RCC 7860 (cell line): ENCODE results near the gene HBP1.
"Not testable (repeated sequence)": the region's sequence is repeated elsewhere in the genome, so short reads cannot be mapped to it uniquely, and the experiment has no call there.

ENCODE experiments used
- DNase-seq: peaks from one replicate; pipeline ENCODE4 v3.0.0-alpha.2; 2015; ENCODE audit warnings: low spot score
- FAIRE-seq: peaks from 2 replicates; lab custom pipeline; 2012; peaks lifted over from hg19 to GRCh38; lab: Jason Lieb, UNC

HBP1 gene

DNA sequence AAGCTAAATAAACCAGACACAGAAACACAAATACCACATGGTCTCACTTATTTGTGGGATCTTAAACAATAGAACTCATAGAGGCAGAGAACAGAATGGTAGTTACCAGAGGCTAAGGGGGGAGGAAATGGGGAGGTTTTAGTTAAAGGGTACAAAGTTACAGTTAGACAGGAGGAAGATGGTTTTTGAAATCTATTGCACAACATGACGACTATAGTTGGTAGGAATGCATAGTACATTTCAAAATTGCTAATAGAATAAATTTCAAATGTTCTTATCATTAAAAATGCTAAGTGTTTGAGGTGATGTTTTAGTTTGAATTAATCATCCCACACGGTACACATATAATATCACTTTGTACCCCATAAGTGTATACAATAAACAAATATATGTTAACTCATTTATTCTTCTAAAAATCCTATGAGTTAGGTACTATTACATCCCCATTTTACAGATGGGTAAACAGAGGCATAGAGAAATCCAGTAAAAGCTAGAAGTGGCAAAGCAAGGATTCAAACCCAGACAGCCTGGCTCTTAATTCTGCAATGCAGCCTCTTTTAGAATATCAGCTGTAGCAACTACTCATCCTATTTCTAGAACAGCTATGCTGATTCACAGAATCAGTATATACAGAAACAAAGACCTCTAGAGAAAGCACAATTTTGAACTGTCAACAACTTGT is 50.9 kb downstream of the HBP1 start:
- no peak for DNase-seq
- FAIRE-seq, result no peak

DNA sequence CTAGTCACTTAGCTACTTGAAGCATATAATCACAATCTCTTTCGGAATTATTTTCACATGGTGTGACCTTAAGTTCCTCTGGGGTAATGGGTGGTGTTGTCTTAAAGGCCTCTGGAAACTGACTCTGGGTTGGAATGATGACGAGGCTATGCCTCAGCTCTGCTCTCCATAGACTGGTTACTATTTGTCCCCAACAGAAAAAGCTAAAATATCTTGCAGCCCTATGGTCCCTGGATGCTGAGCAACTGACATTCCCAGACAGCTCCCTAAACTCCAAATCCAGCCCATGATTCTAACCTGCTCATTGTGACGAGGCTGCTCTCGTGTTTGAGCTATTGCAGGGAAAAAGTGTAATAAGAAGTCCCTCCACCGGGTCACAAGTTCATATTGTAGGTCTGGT is 51.6 kb downstream of the HBP1 start:
- DNase-seq (no peak), FAIRE-seq (no peak)

DNA sequence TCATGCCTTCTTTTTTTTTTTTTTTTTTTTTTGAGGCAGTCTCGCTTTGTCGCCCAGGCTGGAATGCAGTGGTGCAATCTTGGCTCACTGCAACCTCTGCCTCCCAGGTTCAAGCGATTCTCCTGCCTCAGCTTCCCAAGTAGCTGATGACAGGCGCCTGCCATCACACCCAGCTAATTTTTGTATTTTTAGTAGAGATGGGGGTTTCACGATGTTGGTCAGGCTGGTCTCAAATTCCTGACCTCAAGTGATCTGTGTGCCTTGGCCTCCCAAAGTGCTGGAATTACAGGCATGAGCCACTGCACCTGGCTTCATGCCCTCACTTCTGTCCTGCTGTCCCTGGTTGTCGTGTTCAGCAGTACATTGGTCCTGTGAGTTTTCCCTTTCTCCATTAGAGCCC is 52.0 kb downstream of the HBP1 start:
- not testable (repeated sequence) for DNase-seq, FAIRE-seq

DNA sequence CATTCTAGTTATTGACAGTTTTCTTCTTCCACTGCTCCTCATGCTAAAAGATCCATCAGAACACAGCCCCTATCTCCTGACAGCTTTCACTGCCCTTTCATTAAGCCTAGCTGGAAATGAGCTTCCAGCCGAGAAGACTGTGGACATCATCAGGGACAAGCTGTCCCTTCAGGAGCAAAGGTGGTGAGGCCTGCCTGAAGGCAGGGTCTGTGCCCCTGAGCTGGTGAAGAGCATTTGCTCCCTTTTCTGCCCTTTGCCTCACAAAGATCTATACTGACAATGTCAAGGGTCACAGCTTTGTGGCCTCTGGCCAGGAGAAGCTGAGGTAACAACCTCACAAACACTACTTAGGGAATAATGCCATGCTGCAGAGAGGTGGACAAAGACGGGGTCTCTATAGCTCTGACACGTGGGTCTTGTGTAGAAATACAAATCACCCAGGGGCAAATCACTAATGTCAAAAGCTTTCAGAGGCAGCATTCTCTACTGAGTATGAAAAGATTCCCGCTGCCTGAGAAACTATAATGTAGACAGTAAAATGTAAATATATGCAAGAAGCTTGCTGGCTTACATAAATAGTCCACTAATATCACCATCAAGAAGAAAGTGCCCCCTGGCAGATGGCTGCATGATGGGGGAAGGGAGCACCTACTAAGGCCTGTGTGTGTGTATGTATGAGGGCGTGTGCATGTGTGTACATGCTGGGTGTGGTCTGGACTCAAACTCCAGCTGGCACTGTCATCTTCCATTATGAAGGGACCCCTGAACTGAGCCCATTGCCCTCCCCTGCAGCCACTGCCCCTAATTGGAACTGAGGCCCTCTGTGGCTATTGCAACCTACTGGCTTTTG is 55.8 kb downstream of the HBP1 start:
- DNase-seq, result no peak

DNA sequence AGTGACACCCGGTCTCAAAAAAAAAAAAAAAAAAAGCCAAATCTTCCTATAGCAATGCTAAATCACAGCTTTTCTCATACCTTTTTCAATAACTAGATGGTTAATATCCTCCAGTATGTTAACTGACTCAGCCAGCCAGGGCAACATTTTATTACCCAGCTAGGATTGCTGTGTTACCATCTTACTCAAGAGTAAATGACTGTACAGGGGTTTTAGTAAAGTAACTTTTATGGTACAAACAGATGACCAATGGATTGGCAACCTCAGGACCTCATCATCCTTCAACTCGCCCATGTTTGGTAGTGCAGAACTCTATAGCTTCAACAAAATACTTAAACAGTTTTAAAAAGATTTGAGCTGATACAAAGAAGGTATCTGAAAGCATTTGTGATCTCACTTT is 59.5 kb downstream of the HBP1 start:
- DNase-seq, result no peak
- no peak for FAIRE-seq

More for the DNA sequence above, 55.8 kb downstream of the HBP1 start:
- FAIRE-seq, result no peak

DNA sequence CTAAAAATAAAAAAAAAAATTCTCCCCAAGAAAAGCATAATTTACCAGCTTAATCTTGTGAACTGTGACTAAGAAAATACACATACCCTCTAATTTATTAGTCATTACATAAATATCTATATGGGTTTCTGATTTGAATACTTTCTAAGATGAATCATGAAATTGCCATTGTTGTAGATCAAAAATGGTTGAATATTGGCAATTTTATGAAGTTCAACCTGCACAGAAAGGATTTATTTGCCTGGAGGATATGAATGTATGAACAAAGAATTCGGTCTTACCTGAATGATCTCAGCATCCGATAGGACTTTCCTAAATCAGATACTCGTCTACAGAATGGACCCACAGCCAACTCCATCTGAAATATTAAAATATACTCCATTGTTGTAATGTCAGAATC is 61.5 kb downstream of the HBP1 start:
- peak; percentile 14 for FAIRE-seq
- no peak for DNase-seq

DNA sequence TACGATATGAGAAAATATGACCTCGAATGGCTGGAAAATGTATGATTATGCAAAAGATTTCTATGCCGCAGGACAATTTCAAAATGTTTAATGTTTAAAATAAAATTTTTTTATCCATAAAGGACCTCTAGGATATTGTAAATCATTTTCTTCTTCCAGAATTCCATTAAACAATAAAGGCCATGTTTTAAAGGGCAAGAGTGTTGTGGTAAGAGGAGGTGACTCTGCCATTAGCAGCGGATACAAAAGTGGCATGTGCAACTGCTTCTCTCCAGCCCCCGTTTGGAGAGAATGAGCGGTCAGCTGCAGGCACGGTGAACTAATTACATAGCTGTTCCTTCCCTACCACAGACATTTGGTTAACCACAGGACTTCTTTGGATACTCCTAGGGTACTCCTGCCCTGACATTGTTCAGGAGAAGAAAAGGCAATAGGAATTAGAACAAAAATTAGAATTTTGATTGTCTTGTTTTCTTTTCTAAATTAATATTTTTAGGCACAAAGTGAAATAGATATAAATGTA is 63.8 kb downstream of the HBP1 start:
- no peak for DNase-seq
- no peak for FAIRE-seq

DNA sequence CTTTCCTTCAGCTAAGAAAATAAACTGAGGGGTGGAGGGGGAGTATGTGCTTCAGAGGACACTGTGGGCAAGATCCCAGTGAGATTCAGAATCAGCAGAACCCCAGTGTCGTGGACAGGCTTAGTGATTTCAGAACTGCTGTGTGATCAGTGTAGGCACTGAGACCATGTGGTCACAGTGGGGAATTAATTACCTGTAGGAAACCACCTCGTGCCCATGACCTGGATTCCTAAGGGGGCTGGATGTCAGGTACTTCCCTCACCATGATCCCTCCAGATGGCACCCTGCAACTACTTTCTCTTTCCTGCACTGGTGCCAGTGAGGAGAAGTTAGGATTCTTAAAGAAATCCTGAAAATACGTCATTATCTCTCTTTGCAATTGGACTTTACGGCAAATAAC is 64.4 kb downstream of the HBP1 start:
- FAIRE-seq, result no peak
- no peak for DNase-seq

DNA sequence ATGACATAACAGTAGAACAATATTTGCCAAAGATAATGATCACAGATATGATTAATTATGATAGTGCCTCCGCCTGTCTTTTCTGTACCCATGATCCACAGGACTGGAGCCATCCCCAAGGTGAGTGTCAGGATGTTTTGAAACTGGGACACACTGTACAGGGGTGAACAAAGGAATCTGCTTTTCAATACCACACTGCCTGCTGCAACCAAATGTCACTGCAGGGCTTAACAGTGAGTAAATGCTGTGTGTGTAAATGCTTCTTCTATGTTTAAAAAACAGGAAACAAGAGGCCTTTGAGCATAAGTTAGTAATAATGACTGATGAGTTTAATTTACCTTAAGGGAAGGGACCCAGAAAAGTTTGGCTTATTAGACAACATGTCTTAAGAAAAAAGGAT is 65.2 kb downstream of the HBP1 start:
- FAIRE-seq, result no peak

DNA sequence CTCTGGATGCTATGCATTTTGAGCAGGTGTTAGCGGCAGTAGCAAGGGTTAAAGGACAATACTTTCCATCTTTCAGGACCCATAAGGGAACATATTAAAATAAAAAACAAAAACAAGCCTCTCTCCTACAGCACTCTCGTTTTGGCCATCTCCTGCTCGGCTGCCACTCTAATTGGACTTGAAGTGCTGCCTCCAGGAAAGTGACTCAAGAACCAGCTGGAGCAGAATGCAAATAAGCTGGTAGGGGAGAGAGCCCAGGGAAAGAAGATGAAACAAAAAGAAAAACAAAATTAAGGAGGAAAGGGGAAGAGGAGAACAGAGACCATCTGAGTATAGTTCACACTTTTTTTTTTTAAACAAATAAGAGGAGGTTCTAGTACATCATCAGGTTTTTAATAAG is 65.6 kb downstream of the HBP1 start:
- no peak for FAIRE-seq
- no peak for DNase-seq

More for the DNA sequence above, 65.2 kb downstream of the HBP1 start:
- DNase-seq, result no peak

DNA sequence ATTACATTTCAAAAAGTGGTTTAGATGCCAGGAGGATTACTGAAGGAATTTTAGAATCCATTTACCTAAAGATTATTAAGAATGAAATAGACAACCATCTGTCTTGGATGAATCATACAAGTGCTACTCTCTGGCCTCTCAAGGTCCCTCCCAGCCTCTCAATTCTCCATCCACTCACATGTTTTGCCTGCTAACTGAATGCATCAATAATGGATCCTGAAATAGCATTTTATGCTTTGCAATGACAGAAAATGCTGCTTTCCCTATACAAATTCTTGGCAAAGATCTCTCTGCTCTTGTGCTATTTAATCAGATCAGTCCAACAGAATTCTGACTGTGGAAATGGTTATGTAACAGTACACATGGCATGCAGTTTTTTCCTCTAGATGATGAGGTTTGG is 68.1 kb downstream of the HBP1 start:
- FAIRE-seq (no peak), DNase-seq (no peak)

DNA sequence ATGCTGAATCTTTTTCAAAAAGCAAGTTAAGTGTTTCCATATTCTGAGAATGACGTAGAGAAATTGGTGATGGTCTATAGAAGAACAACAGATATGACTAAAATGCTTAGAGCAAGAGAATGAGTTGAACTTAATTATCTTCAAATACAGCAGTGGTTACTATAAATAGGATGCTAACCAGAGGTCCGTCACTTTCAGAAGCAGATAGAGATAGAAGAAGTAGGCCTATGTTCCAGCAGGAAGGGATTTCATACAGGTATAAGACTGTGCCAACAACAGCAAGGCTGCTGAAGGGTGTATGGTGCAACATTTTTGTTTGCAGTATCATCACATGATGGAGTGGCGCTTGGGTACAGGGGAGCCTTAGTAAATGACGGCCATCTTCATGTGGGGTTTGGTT is 68.6 kb downstream of the HBP1 start:
- DNase-seq, result no peak
- FAIRE-seq, result no peak

DNA sequence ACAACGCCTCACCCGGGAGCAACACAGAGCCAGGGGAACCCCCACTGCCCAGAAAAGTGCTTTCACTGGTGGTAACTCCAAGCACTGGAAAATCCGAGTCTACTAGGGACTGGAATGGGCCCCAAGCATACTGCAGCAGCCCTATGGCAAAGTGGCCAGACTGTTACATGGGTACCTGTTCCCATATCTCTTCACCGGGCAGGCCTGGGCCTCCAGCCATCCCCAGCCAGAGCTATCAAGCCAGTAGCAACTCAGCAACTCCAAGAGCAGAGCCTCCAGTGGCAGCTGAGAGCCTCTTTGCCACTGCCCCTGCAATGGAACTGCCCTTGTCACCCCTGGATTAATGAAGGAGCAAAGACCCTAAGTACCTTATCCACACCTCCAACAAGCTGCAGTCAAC is 73.5 kb downstream of the HBP1 start:
- FAIRE-seq (no peak), DNase-seq (no peak)

DNA sequence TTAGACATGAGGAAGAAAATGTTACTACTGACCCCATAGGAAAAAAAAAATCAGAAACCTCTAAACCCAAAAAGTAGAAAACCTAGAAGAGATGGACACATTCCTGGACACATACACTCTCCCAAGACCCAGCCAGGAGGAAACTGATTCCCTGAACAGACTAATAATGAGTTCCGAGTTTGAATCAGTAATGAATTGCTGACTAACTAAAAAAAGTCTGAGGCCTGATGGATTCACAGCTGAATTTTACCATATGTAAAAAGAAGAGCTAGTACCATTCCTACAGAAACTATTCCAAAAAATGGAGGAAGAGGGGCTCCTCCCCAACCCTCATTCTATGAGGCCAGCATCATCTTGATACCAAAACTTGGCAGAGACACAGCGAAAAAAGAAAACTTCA is 75.8 kb downstream of the HBP1 start:
- FAIRE-seq (no peak), DNase-seq (no peak)

DNA sequence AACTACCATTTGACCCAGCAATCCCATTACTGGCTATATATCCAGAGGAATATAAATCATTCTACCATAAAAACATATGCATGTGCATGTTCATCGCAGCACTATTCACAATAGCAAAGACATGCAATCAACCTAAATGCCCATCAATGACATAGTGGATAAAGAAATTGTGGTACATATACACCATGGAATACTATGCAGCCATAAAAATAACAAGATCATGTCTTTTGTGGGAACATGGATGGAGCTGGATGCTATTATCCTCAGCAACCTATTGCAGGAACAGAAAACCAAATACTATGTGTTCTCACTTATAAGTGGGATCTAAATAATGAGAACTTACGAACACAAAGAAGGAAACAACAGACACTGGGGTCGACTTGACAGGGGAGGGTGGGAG is 78.0 kb downstream of the HBP1 start:
- FAIRE-seq, result not testable (repeated sequence)

DNA sequence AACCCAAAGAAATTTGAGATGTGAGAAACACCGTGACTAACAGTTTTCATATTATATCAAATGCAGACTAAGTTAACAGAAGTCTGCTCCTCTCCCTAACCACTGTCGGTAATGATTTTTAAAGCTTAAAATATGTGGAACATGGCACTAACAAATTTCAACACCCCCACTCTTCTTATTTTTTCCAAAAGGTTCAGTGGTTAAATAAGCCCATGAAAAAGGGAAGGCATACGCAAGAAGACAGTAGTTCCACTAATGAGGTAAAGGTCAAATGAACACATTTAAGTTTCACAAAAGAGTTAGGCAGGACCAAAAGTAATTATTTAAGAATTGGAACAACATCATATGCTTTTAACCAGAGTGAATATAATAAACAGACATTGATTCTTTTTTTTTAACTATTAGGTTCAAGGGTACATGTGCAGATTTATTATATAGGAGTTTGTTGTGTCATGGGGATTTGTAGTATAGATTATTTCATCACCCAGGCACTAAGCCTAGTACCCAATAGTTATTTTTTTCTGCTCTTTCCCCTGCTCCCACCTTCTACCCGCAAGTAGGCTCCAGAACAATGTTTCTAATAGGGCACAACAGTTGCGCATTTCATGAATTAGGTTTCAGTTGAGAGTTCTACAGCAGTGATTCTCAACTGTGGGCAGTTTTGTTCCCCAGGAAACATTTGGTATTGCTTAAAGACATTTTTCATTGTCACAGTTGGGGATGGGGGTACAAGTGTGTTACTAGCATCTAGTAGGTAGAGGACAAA is 79.9 kb downstream of the HBP1 start:
- FAIRE-seq (no peak), DNase-seq (no peak)

More for the DNA sequence above, 78.0 kb downstream of the HBP1 start:
- not testable (repeated sequence) for DNase-seq

DNA sequence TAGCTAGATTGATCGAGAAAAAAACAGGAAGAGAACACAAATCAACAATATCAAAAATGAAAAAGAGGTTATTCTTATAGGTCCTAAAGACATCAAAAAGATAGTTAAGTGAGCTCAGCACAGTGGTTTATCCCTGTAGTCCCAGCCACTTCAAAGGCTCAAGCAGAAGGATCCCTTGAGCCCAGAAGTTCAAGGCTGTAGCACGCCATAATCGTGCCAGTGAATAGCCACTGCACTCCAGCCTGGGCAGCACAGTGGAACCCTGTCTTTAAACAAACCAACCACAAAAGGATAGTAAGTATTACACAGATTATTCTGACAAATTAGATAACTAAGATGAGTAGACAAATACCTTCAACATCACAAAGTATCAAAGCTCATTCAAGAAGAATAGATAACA is 83.2 kb downstream of the HBP1 start:
- FAIRE-seq (no peak), DNase-seq (no peak)
